HEK293 (cell line): Measurements from ENCODE around the gene UBL4A.

Experiments
- CTCF ChIA-PET: fragments of 350-600 bp; formaldehyde crosslinking; extraction: SDS; loops from one replicate; lab custom pipeline; 2021; ENCODE audit warnings: antibody characterized with exemption; lab: Yijun Ruan, JAX
- POLR2A ChIA-PET: fragments of 300-600 bp; formaldehyde crosslinking; extraction: SDS; loops from one replicate; lab custom pipeline; 2020; ENCODE audit warnings: antibody characterized with exemption, inconsistent platforms; lab: Yijun Ruan, JAX
- H3K27ac ChIP-seq: fragments of 200-500 bp; sonication (Bioruptor generic); 2 replicates; pipeline ENCODE4 v1.5.1; 2014; ENCODE audit warnings: low read depth, low read length, control low read depth, inconsistent platforms; ENCODE audit errors: extremely low read depth
- H3K36me3 ChIP-seq, 2 experiments: fragments of 200-500 bp in 1 of 2; sonication (Bioruptor generic) in 1 of 2; 1 replicate in 1 of 2; 2 replicates in 1 of 2; pipeline ENCODE4 v1.5.1; 2014 to 2017; ENCODE audit warnings: inconsistent platforms in 2 of 2, low read length in 2 of 2; ENCODE audit not compliant: control insufficient read depth in 2 of 2, insufficient read depth in 1 of 2
- H3K4me1 ChIP-seq: fragments of 200-500 bp; sonication (Bioruptor generic); 2 replicates; pipeline ENCODE4 v1.5.1; 2014; ENCODE audit warnings: mild to moderate bottlenecking, low read length, inconsistent platforms; ENCODE audit not compliant: control insufficient read depth, insufficient read depth
- H3K4me3 ChIP-seq: 2 replicates; pipeline ENCODE4 v1.5.1; 2011; ENCODE audit warnings: low read depth, mild to moderate bottlenecking, control low read depth, low read length, moderate library complexity
- H3K9me3 ChIP-seq: fragments of 200-500 bp; sonication (Bioruptor generic); 2 replicates; pipeline ENCODE4 v1.5.1; 2014; ENCODE audit warnings: low read depth, low read length, inconsistent platforms; ENCODE audit not compliant: control insufficient read depth, insufficient read depth
- ATF2 ChIP-seq: fragments of 450-650 bp; formaldehyde crosslinking; IDR thresholded peaks from 2 replicates; pipeline ENCODE4 v1.5.1; 2016; ENCODE audit warnings: missing biosample characterization, missing genetic modification characterization, low read depth
- BCL11B ChIP-seq: fragments of 450-650 bp; formaldehyde crosslinking; IDR thresholded peaks from 2 replicates; pipeline ENCODE4 v1.5.1; 2016; ENCODE audit warnings: low read depth, missing biosample characterization, missing genetic modification characterization
- HOXA7 ChIP-seq: sonication (generic); formaldehyde crosslinking; IDR thresholded peaks from 2 replicates; pipeline ENCODE4 v1.8.1; 2022; ENCODE audit warnings: missing genetic modification reagents, borderline replicate concordance
- KLF1 ChIP-seq: fragments of 450-650 bp; formaldehyde crosslinking; IDR thresholded peaks from 2 replicates; pipeline ENCODE4 v1.5.1; 2016; ENCODE audit warnings: missing biosample characterization, missing genetic modification characterization
- MEIS1 ChIP-seq: sonication (generic); formaldehyde crosslinking; IDR thresholded peaks from 2 replicates; pipeline ENCODE4 v1.8.1; 2022; ENCODE audit warnings: missing genetic modification reagents, mild to moderate bottlenecking, borderline replicate concordance
- PRDM2 ChIP-seq: fragments of 450-650 bp; formaldehyde crosslinking; IDR thresholded peaks from 2 replicates; pipeline ENCODE4 v1.5.1; 2016; ENCODE audit warnings: missing biosample characterization, missing genetic modification characterization, borderline replicate concordance
- PRDM4 ChIP-seq: fragments of 450-650 bp; formaldehyde crosslinking; IDR thresholded peaks from 2 replicates; pipeline ENCODE4 v1.5.1; 2017; ENCODE audit warnings: missing biosample characterization, missing genetic modification characterization
- ZEB2 ChIP-seq: fragments of 450-650 bp; formaldehyde crosslinking; IDR thresholded peaks from 2 replicates; pipeline ENCODE4 v1.5.1; 2016; ENCODE audit warnings: missing biosample characterization, missing genetic modification characterization
- ZIC2 ChIP-seq: fragments of 450-650 bp; formaldehyde crosslinking; IDR thresholded peaks from 2 replicates; pipeline ENCODE4 v1.5.1; 2016; ENCODE audit warnings: missing biosample characterization, missing genetic modification characterization
- ZNF174 ChIP-seq: fragments of 450-650 bp; formaldehyde crosslinking; IDR thresholded peaks from 2 replicates; pipeline ENCODE4 v1.5.0; 2017; ENCODE audit warnings: missing biosample characterization, mild to moderate bottlenecking, missing genetic modification characterization
- ZNF184 ChIP-seq: fragments of 450-650 bp; IDR thresholded peaks from 2 replicates; pipeline ENCODE4 v1.5.1; 2018; ENCODE audit warnings: missing biosample characterization, mild to moderate bottlenecking, missing genetic modification characterization
- ZNF645 ChIP-seq: fragments of 450-650 bp; formaldehyde crosslinking; IDR thresholded peaks from 2 replicates; pipeline ENCODE4; 2016; ENCODE audit warnings: missing biosample characterization, missing genetic modification characterization
- TF ChIP-seq, protein P1 (sequence below): fragments of 450-650 bp; formaldehyde crosslinking; IDR thresholded peaks from 2 replicates; pipeline ENCODE4 v1.5.1; 2016; ENCODE audit warnings: missing biosample characterization, missing genetic modification characterization

The UBL4A gene

GRCh38 chrX:154515090-154515965 lies 28.9 kb upstream of the UBL4A start:
- Histone ChIP-seq H3K9me3 (no peaks in the 10 kb centered on the region), H3K36me3 (peaks cover 0 to 13% of the 10 kb centered on the region in 2 experiments; a peak in 2 of 3 replicates)
- CTCF ChIA-PET: interaction anchor here (0.5 to 0.6 kb wide), 3 partner anchors 12 to 31 kb away, joined by 3 to 5 read pairs (median 4); no protein-coding TSS in a partner anchor
- no peak for TF ChIP-seq BCL11B (tag by site-specific recombination)
- TF ChIP-seq ZNF174 (tag by site-specific recombination): no peak
- peak; percentile 87 for TF ChIP-seq ATF2 (tag by site-specific recombination)
- no peak for TF ChIP-seq PRDM2 (tag by site-specific recombination)
- 0 out of 2 replicates have a peak, but pooled peaks have one; percentile 18 for TF ChIP-seq PRDM4
- peak; percentile 31 for TF ChIP-seq ZIC2
- TF ChIP-seq, protein P1, sequence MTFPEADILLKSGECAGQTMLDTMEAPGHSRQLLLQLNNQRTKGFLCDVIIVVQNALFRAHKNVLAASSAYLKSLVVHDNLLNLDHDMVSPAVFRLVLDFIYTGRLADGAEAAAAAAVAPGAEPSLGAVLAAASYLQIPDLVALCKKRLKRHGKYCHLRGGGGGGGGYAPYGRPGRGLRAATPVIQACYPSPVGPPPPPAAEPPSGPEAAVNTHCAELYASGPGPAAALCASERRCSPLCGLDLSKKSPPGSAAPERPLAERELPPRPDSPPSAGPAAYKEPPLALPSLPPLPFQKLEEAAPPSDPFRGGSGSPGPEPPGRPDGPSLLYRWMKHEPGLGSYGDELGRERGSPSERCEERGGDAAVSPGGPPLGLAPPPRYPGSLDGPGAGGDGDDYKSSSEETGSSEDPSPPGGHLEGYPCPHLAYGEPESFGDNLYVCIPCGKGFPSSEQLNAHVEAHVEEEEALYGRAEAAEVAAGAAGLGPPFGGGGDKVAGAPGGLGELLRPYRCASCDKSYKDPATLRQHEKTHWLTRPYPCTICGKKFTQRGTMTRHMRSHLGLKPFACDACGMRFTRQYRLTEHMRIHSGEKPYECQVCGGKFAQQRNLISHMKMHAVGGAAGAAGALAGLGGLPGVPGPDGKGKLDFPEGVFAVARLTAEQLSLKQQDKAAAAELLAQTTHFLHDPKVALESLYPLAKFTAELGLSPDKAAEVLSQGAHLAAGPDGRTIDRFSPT (tag by site-specific recombination): peak; percentile 24; the same call in 1 of the 2 replicates
- no peak for TF ChIP-seq ZEB2
- 0 out of 2 replicates have a peak, but pooled peaks have one; percentile 23 for TF ChIP-seq KLF1
- no peak for TF ChIP-seq ZNF645
- no peak for TF ChIP-seq ZNF184 (tag by site-specific recombination)
- TF ChIP-seq HOXA7 (CRISPR knock-in tag): no peak
- TF ChIP-seq MEIS1 (CRISPR knock-in tag): no peak
- TF ChIP-seq, all 188 proteins: peak for 5
- H3K4me1 ChIP-seq: peaks cover 3% of the 10 kb centered on the region; the same call in 1 of the 2 replicates
- H3K4me3 ChIP-seq: peak overlapping the region; percentile 71
- H3K27ac ChIP-seq: peak overlapping the region; percentile 77
- POLR2A ChIA-PET: interaction anchor here (1.0 to 3.1 kb wide), 4 partner anchors 16 to 144 kb away, joined by 3 to 35 read pairs (median 3); partner anchors contain the start of genes SLC10A3 and UBL4A
